SH-SY5Y (cell line): ENCODE measurements around the gene PTPRM.

Source experiments
- GATA2 ChIP-seq: IDR thresholded peaks from 2 replicates; pipeline ENCODE4 v1.6.1; 2011; ENCODE audit warnings: mild to moderate bottlenecking, low read depth, low read length
- GATA3 ChIP-seq: IDR thresholded peaks from 2 replicates; pipeline ENCODE4 v1.6.1; 2011; ENCODE audit warnings: low read depth, mild to moderate bottlenecking, low read length, moderate library complexity

GRCh38 chr18:8116341-8117005 is 549.4 kb downstream of the PTPRM start:
- TF ChIP-seq GATA2 (no peak), GATA3 (no peak)
